RKO (cell line): ENCODE results near the gene APIP.

Experiments
- DNase-seq: peaks from one replicate; pipeline ENCODE4 v3.0.0-alpha.2; 2016; ENCODE audit warnings: low spot score

The APIP gene

DNA sequence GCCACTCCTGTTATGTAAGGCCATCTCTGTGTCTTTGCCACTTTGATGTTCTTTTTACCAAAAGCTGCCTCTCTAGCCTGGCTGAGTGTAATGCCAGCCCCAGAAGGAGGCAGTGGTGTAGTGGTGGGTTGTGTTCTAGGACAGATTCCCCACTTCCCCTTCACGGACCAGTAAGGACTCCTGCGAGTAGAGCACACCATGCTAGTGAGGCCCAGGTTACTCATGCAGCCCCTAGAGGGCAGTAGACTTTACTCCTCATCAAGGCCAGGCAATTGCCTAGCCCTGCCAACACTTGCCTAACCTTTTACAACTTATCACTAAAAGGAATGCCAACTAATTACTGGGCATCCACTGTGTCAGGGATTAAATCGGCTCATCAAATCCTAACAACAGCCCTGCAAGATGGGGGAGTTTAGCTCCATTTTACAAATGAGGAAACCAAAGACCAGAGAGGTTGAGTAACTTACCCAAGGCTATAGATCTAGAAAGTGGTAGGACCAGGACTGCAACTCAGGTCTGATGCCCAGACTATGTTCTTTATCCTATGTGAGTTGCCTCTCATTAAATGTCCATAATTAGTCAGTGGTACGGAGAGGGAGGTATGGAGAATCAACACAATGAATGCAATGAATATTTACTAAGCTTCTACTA lies 75.3 kb downstream of the APIP start:
- peak; percentile 51 for DNase-seq

DNA sequence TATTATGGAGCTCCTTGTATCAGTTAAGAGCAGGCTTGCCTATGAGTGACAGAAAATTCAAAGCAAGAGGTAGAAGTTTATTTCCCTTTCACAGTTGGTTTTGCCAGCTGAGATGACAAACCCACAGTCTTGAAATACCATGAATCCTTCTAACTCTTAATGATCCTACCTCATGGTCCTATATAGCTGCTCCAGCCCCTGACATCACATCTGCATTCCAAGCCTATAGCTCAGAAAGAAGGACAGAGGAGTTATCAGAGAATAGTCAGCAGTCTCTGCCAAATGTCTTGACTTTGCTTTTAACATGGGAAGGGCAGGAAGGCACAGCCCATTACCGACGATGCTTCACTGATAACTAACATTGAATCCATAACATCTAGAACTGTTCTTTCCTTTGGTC lies 76.2 kb downstream of the APIP start:
- DNase-seq: no peak

DNA sequence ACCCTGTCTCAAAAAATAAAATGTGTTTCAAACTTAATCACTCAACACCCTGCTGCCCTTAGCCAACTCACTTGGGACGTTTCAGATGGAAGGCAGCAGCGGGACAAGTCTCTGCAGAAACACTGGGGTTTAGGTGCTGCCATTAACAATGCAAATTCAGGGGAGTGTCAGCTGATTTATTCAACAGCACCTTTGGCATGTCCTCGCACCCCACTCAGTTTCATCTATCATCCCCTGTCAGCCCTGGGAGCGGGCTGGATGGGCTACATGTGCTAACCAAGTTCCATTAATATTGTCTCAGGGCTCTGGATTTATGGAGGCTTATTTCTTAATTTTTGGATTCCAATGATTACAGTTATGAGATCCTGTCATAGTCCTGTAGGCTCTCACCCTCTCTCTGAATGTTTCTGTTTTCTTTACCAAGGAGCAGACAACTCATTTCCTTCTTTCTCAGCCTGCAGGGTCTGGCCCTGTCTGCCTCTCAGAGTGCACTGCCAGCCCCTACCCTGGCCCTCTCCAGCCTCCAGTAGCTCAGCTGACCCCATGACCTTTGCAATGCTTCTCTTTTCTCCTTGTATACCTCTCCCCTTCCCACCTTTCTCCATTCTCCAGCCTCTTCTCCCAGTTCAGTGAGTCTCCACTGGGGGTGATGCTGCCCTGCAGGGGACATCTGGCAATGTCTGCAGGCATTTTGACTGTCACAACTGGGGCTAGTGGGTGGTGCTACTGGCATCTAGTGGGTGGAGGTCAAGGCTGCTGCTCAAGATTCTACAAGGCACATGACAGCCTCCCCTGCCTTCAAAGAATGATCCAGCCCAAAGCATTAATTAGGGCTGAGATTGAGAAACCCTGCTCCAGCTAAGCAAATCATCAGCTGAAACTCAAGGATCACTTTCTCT lies 79.0 kb downstream of the APIP start:
- DNase-seq: peak; percentile 3

DNA sequence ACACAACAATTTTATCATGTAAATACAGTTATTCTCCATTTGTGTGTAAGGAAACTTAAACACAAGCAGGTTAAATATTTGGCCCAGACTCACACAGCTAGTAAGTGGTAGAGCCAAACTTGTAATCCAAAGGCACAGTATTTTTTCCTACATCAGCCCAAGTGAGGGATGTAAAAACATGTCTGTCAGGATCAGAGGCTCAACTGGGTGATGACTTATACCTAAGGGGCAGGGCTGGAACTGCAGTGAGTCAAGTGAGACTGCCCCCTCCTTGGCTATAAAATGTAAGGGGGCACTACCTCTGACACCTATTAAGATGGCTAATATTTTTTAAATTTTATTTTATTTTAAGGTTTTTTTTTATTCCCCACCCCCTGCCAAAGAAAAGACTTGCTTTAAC lies 82.6 kb downstream of the APIP start:
- DNase-seq: no peak
